GM12878 (cell line): ENCODE measurements around the gene SET. TPM values are rescaled to one million over a fixed set of nuclear protein-coding genes. Genes with fewer than 3 reads are reported as not detected.

Source experiments
- ATAC-seq: fragments of 200-7000 bp; cut with Tn5 transposase; 3 replicates; pipeline ENCODE4 v1.9.1; 2020; ENCODE audit warnings: mild to moderate bottlenecking, moderate library complexity
- BruUV-seq: library from RNA; stranded (reverse); fragments of 400-500 nt; replicated peaks from 2 replicates; lab custom pipeline; 2021; lab: Mats Ljungman, UMichigan
- CTCF ChIA-PET: fragments of 300-600 bp; sonication (Branson Sonifier 250); formaldehyde crosslinking; extraction: SDS; loops from one replicate; lab custom pipeline; 2021; ENCODE audit warnings: inconsistent platforms; lab: Yijun Ruan, JAX
- POLR2A ChIA-PET: fragments of 350-600 bp; formaldehyde crosslinking; extraction: SDS; loops from one replicate; lab custom pipeline; 2021; ENCODE audit warnings: inconsistent platforms; lab: Charles Lee
- RAD21 ChIA-PET: fragments of 300-600 bp; sonication (Branson Sonifier 250); formaldehyde crosslinking; loops from one replicate; lab custom pipeline; 2023; ENCODE audit warnings: antibody characterized with exemption; ENCODE audit not compliant: unreplicated experiment; lab: Charles Lee
- SMC1A ChIA-PET: fragments of 300-600 bp; sonication (Branson Sonifier 250); formaldehyde crosslinking; loops from one replicate; lab custom pipeline; 2023; ENCODE audit not compliant: unreplicated experiment, uncharacterized antibody; lab: Charles Lee
- DNase-seq: peaks from one replicate; pipeline ENCODE4 v3.0.0-alpha.2; 2011; ENCODE audit warnings: low read depth, low spot score
- FAIRE-seq: peaks from 3 replicates; lab custom pipeline; 2011; peaks lifted over from hg19 to GRCh38; lab: Jason Lieb, UNC
- H2AFZ ChIP-seq: 2 replicates; pipeline ENCODE4 v1.6.0; 2011; ENCODE audit warnings: low read depth, low read length, control low read depth; ENCODE audit not compliant: control insufficient read depth
- H3K27ac ChIP-seq: 2 replicates; pipeline ENCODE4 v1.5.1; 2011; ENCODE audit warnings: control low read depth; ENCODE audit not compliant: control insufficient read depth, insufficient read depth
- H3K27me3 ChIP-seq, 2 experiments: replicated peaks in 1 of 2; 2 replicates each; pipeline versions ENCODE4 v1.6.0 to v1.6.1; 2011; ENCODE audit warnings: low read length in 1 of 2; ENCODE audit not compliant: control insufficient read depth in 2 of 2, insufficient read depth in 2 of 2
- H3K36me3 ChIP-seq, 2 experiments: 2 replicates each; pipeline ENCODE4 v1.5.1; 2011; ENCODE audit warnings: low read length in 1 of 2; ENCODE audit not compliant: control insufficient read depth in 2 of 2, insufficient read depth in 2 of 2
- H3K4me1 ChIP-seq: 2 replicates; pipeline ENCODE4 v1.6.1; 2011; ENCODE audit warnings: mild to moderate bottlenecking, low read length, moderate library complexity, mixed read lengths; ENCODE audit not compliant: control insufficient read depth, insufficient read depth
- H3K4me2 ChIP-seq: 2 replicates; pipeline ENCODE4 v1.6.0; 2011; ENCODE audit warnings: control low read depth; ENCODE audit not compliant: control insufficient read depth, insufficient read depth
- H3K4me3 ChIP-seq: fragments of 200-600 bp; sonication (generic); 2 replicates; pipeline ENCODE4 v1.5.1; 2016
- H3K79me2 ChIP-seq: 2 replicates; pipeline ENCODE4 v1.6.0; 2011; ENCODE audit warnings: low read length; ENCODE audit not compliant: control insufficient read depth, insufficient read depth
- H3K9ac ChIP-seq: 2 replicates; pipeline ENCODE4 v1.8.0; 2011; ENCODE audit warnings: low read length, control low read depth, mixed read lengths; ENCODE audit not compliant: control insufficient read depth, insufficient read depth
- H3K9me3 ChIP-seq: replicated peaks from 3 replicates; pipeline ENCODE4 v1.5.1; 2011; ENCODE audit warnings: mild to moderate bottlenecking, low read length; ENCODE audit not compliant: control insufficient read depth, insufficient read depth
- H4K20me1 ChIP-seq: 2 replicates; pipeline ENCODE4 v1.6.0; 2011; ENCODE audit not compliant: control insufficient read depth, insufficient read depth
- ASH2L ChIP-seq: fragments of 300-600, 200-600 bp; sonication (generic); IDR thresholded peaks from 2 replicates; pipeline ENCODE4 v1.6.1; 2017; ENCODE audit warnings: low read depth, mild to moderate bottlenecking, borderline replicate concordance
- CBX5 ChIP-seq: sonication (generic); IDR thresholded peaks from 2 replicates; pipeline ENCODE4 v1.6.1; 2016; ENCODE audit warnings: low read depth, moderate library complexity, mild to moderate bottlenecking, inconsistent platforms
- DPF2 ChIP-seq: fragments of 450-650 bp; IDR thresholded peaks from 2 replicates; pipeline ENCODE4 v1.6.1; 2017; ENCODE audit warnings: mild to moderate bottlenecking
- EED ChIP-seq: sonication (generic); IDR thresholded peaks from 2 replicates; pipeline ENCODE4 v1.6.1; 2016; ENCODE audit warnings: antibody characterized with exemption, low read depth
- HCFC1 ChIP-seq: fragments of 150-350 bp; IDR thresholded peaks from 2 replicates; pipeline ENCODE4 v1.6.1; 2014; ENCODE audit warnings: low read length
- HDAC6 ChIP-seq: fragments of 200-600 bp; sonication (generic); IDR thresholded peaks from one replicate; pipeline ENCODE4 v1.8.0; 2017; ENCODE audit warnings: antibody characterized with exemption; ENCODE audit not compliant: unreplicated experiment
- MAX ChIP-seq: IDR thresholded peaks from 2 replicates; pipeline ENCODE4 v1.6.1; 2012; ENCODE audit warnings: low read depth, low read length, improper control_type of control experiment
- NFYA ChIP-seq: IDR thresholded peaks from 2 replicates; pipeline ENCODE4 v1.6.1; 2011; ENCODE audit warnings: low read depth, mild to moderate bottlenecking, low read length, improper control_type of control experiment, borderline replicate concordance
- PAX8 ChIP-seq: fragments of 450-650 bp; IDR thresholded peaks from 2 replicates; pipeline ENCODE4 v1.6.1; 2017; ENCODE audit warnings: mild to moderate bottlenecking, moderate library complexity
- PBX3 ChIP-seq: IDR thresholded peaks from 2 replicates; pipeline ENCODE4 v1.6.1; 2011; ENCODE audit warnings: mild to moderate bottlenecking, low read depth, low read length, moderate library complexity; ENCODE audit not compliant: insufficient replicate concordance
- POLR2A ChIP-seq: IDR thresholded peaks from 2 replicates; pipeline ENCODE4 v1.6.1; 2011; ENCODE audit warnings: low read depth, mild to moderate bottlenecking, low read length
- SKIL ChIP-seq: fragments of 450-650 bp; IDR thresholded peaks from 2 replicates; pipeline ENCODE4 v1.6.1; 2017; ENCODE audit warnings: mild to moderate bottlenecking, low read depth, inconsistent platforms; ENCODE audit not compliant: poor library complexity, severe bottlenecking
- SMAD5 ChIP-seq: IDR thresholded peaks from 2 replicates; pipeline ENCODE4 v1.6.1; 2016; ENCODE audit warnings: antibody characterized with exemption, low read depth
- SMARCA5 ChIP-seq: fragments of 450-650 bp; IDR thresholded peaks from 2 replicates; pipeline ENCODE4 v1.6.1; 2017; ENCODE audit warnings: mild to moderate bottlenecking
- SP1 ChIP-seq: IDR thresholded peaks from one replicate; pipeline ENCODE4 v1.6.1; 2011; ENCODE audit warnings: low read depth, low read length
- ZNF687 ChIP-seq: fragments of 450-650 bp; IDR thresholded peaks from 2 replicates; pipeline ENCODE4 v1.6.1; 2017; ENCODE audit warnings: mild to moderate bottlenecking, moderate library complexity
- WGBS: methylation state at CpG from one replicate; pipeline ENCODE4 v1.1.6; 2016; ENCODE audit warnings: low lambda C conversion rate; ENCODE audit not compliant: insufficient replicate concordance, insufficient coverage; ENCODE audit errors: missing lambda C conversion rate; 5-methylcytosine and 5-hydroxymethylcytosine counted together
- in situ Hi-C: fragments of 300-500 bp; cut with MboI; formaldehyde crosslinking; loops from 9 replicates; pipeline ENCODE4 v1.14.3; 2018; ENCODE audit warnings: mixed read lengths
- intact Hi-C: fragments of 100-400 bp; cut with micrococcal nuclease; formaldehyde crosslinking; loops from one replicate; pipeline ENCODE4 v1.14.2; 2022; ENCODE audit not compliant: unreplicated experiment
- polyA plus RNA-seq, 11 experiments: library from polyadenylated mRNA; depleted of rRNA in 4 of 11; unstranded in 6 of 11; stranded (reverse) in 5 of 11; fragments of >200 nt; fragmentation: Nextera tagmentation in 4 of 11; fragmentation: Illumina TruSeq in 1 of 11; extraction: Ambion mirVana in 4 of 11; extraction: Trizol in 1 of 11; gene quantifications; 1 replicate in 1 of 11; 2 replicates in 10 of 11; pipeline versions ENCODE4 v1.2.1 to v1.2.3, GENCODE V29; 2011 to 2016; ENCODE audit warnings: inconsistent platforms in 2 of 11, missing spikeins in 2 of 11, low read depth in 1 of 11
- total RNA-seq, 4 experiments: library from RNA; depleted of rRNA in 3 of 4; stranded (reverse); fragments of >200 nt in 3 of 4; fragmentation: Illumina TruSeq in 1 of 4; extraction: Trizol in 1 of 4; gene quantifications; 2 replicates each; pipeline versions ENCODE4 v1.2.1 to v1.2.3, GENCODE V29; 2013 to 2021

The SET gene
- total and polyA plus RNA-seq, 10 of the 15 experiments (the other 5 are each of a cell fraction or from before 2014, with no cell fraction given), result 284 to 706 (median 445) TPM

- ChIA-PET POLR2A (no interaction called here), CTCF (interaction anchor here (0.6 to 1.5 kb wide), 3 partner anchors 19 to 61 kb away, joined by 3 to 4 read pairs (median 3); no protein-coding TSS in a partner anchor), SMC1A (no interaction called here), RAD21 (no interaction called here)
- Histone ChIP-seq H3K4me1 (no peaks in the 10 kb centered on the region), H3K9ac (no peak overlapping the region), H3K79me2 (no peaks in the 10 kb centered on the region), H3K36me3 (no peaks in the 10 kb centered on the region), H3K4me3 (no peak overlapping the region), H3K4me2 (no peak overlapping the region), H4K20me1 (no peaks in the 10 kb centered on the region), H3K9me3 (no peaks in the 10 kb centered on the region), H2AFZ (no peak overlapping the region), H3K27ac (no peak overlapping the region), H3K27me3 (no peaks in the 10 kb centered on the region)
- 92% methylated on average over 1 of the region's 1 CpG for WGBS
- DNase-seq, result no peak
- no peak for FAIRE-seq
- no TSS peak for BruUV-seq
- TF ChIP-seq NFYA (no peak), POLR2A (no peak), ASH2L (no peak), ZNF687 (no peak), SP1 (no peak), PAX8 (no peak), SMARCA5 (no peak), HCFC1 (no peak), HDAC6 (no peak), MAX (no peak), CBX5 (no peak), SKIL (no peak), EED (no peak), DPF2 (no peak), SMAD5 (no peak), PBX3 (no peak)
- no peak for ATAC-seq
- intact Hi-C loops, result no loop called here
- in situ Hi-C loops, result no loop called here
Observed at GRCh38 chr9:128743421-128743820, 54.4 kb downstream of the SET start.
